HT1080 (cell line): ENCODE data around the gene POFUT2. TPM values are rescaled to one million over a fixed set of nuclear protein-coding genes. Genes with fewer than 3 reads are reported as not detected.

Source experiments
- DNase-seq: peaks from one replicate; pipeline ENCODE4 v3.0.0-alpha.2; 2015; ENCODE audit warnings: low read depth
- total RNA-seq: library from RNA; depleted of rRNA; stranded (reverse); fragments of >200 nt; shearing (Covaris generic); gene quantifications from 2 replicates; pipeline ENCODE4 v1.2.3, GENCODE V29; 2014

POFUT2 gene
- total RNA-seq, 1 experiment from 2014 or later: 36.5 TPM

- no peak for DNase-seq
Observed at GRCh38 chr21:45264146-45264911, 23.4 kb downstream of the POFUT2 start.

- DNase-seq: no peak
Observed at GRCh38 chr21:45263534-45263933, 24.2 kb downstream of the POFUT2 start.

DNA sequence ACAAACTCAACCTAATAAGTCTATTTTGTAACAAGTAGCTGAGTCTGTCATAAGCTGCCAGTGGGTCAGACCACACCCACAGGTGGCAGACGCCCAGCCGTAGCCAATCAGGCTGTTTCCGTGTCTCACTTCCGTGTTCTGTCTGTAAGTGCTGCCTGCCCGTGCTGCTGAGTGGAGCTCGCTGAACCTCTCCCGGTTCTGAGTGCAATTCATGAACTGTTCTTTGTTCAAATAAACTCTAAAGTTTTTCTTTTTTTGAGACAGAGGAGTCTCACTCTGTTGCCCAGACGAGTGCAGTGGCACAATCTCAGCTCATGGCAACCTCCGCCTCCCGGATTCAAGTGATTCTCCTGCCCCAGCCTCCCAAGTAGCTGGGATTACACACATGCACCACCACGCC lies 25.1 kb downstream of the POFUT2 start:
- no peak for DNase-seq

GRCh38 chr21:45262041-45262581 lies 25.6 kb downstream of the POFUT2 start:
- no peak for DNase-seq

- DNase-seq: no peak
Observed at GRCh38 chr21:45261093-45261492, 26.6 kb downstream of the POFUT2 start.

GRCh38 chr21:45260191-45260825 lies 27.4 kb downstream of the POFUT2 start:
- DNase-seq: no peak

GRCh38 chr21:45259206-45259840 lies 28.4 kb downstream of the POFUT2 start:
- DNase-seq: no peak

DNA sequence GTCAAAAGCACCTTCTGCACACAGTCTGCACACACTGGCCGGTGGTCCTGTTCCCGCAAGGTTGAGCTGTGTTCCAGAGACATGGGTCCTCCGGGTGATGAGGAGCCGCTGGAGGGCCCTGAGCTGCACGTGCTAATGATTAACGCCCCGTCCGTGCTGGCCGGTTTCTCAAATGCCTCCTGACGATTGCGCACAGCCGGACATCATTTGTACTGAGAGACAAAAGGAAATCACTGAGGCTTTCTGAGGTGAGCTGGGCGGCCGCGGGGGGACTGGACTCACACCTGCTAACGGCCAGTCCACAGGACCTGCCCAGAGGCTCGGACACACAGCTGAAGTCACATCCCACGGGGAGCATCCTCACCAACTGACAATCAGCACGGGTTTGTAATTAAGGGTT lies 29.2 kb downstream of the POFUT2 start:
- no peak for DNase-seq

DNA sequence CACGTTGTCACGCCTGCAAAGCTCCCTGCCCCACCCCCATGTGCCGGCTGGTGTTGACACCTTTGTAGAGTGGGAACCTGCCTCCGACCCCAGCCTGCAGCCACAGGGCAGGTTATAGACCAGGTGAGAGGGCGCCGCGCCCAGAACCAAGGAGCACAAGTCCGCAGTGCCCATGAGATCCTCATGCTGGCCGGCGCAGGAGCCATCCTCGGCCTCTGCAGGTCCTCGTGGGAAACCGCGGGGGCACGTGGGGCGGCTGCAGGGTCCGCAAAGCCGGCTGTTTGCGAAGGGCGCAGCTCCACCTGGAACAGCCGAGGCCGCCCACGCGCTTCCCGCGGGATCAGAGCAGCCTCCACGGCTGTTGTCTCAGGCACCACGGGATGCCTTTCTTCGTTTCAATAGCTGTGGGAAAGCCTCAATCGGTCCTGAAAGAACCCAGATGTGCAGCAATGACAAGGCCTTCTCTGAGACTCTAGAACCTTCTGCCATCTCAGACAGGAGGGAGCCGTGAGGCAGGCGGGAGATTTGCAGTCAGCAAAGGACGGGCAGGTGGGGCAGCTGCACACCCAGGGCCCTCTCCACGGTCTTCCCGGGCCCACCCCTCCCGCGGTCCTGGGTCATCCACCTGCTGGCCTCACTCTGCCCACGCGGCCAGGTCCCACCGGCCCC lies 29.9 kb downstream of the POFUT2 start:
- no peak for DNase-seq

GRCh38 chr21:45256912-45257672 lies 30.6 kb downstream of the POFUT2 start:
- DNase-seq: no peak

GRCh38 chr21:45256021-45256911 lies 31.4 kb downstream of the POFUT2 start:
- no peak for DNase-seq

DNA sequence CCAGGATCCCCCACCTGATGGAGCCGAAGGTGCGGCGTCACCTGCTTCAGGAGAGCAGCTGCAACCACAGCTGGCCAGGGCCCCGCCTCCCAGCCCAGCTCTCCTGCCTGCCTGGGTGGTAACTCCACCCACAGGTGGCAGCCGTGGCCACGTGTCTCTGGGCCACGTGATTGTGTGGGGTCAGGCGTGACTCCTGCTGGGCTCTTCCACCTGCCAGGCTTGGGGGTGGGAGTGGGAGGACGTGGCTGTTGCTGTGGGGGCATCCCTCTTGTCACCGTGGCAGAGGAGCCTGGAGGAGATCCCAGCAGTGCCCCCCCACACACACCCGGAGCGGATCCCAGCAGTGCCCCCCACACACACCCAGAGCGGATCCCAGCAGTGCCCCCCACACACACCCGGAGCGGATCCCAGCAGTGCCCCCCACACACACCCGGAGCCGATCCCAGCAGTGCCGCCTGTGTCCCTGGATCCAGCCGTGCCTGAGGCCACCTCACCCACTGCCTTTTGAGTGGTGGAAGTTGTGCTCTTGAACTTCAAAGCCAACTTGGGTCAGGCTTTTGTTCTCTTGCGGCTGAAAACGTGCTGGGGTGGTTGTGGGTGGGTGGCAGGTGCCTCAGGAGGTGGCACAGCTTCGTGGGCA lies 32.2 kb downstream of the POFUT2 start:
- DNase-seq: no peak

GRCh38 chr21:45254460-45254930 lies 33.2 kb downstream of the POFUT2 start:
- DNase-seq: no peak

DNA sequence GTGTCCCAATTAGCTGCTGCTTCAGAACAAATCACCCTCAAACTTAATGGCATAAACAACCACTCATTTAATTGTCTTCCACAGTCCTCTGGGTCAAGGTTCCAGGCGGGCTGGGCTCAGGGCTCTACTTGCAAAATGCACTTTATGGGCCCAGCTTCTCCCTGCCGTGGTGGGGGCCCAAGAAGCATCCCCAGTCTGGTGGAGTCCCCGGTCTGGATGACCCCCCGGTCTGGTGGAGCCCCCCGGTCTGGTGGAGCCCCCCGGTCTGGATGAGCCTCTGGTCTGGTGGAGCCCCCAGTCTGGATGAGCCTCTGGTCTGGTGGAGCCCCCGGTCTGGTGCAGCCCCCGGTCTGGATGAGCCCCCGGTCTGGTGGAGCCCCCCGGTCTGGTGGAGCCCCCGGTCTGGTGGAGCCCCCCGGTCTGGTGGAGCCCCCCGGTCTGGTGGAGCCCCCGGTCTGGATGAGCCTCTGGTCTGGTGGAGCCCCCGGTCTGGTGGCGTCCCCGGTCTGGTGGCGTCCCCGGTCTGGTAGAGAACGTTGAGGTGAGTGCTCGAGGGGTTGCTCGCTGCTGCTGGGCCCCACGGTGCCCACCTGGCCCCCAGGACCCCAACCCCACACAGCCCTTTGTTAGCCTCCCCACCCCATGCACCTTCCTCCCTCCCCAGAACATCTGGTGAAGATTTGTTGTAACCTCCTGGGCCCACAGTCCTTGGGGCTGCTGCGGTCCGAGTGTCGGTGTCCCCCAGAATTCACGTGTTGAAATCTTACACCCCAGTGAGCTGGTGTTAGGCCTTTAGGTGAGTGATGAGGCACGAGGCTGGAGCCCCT lies 33.8 kb downstream of the POFUT2 start:
- DNase-seq: no peak

DNA sequence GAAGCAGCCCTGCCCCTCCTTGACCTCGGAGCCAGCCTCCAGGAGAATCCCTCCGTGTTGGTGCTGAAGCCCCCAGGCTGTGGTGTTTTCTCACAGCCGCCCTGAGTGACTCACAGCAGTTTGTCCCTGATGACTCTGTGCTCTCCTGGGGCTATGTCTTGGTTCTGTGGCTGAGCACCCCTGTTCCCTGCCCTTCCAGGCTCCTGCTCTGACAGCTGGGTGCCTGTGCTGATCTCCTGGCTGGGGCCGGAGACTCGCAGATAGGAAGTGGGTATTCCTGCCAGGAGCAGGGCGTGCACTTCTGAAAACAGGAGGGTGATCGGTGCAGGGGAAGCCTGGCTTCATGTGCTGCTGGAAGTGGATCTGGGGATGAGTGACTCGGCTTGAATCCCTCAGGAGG lies 34.5 kb downstream of the POFUT2 start:
- peak; percentile 58 for DNase-seq

DNA sequence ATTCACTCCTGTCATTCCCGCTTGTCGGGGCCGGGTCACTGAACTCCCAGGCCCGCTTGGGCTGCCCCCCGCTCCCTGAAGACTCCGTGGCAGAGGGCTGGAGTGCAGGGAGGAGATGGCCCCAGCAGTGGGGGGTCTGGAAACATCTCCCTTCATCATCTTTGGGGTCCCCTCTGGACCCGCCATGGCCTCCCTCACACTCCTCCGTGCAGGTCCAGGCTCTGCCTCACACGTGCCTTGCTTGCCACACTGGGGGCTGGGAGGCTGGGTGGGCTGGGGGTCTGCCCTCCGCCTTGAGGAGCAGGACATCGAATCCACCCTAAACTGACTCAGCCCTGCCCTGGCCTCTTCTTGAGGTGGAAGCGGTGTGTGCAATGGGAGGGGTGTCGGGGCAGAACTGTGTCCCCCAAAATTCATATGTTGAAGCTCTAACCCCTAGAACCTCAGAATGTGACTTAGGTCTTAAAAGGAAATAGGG lies 35.2 kb downstream of the POFUT2 start:
- DNase-seq: no peak

DNA sequence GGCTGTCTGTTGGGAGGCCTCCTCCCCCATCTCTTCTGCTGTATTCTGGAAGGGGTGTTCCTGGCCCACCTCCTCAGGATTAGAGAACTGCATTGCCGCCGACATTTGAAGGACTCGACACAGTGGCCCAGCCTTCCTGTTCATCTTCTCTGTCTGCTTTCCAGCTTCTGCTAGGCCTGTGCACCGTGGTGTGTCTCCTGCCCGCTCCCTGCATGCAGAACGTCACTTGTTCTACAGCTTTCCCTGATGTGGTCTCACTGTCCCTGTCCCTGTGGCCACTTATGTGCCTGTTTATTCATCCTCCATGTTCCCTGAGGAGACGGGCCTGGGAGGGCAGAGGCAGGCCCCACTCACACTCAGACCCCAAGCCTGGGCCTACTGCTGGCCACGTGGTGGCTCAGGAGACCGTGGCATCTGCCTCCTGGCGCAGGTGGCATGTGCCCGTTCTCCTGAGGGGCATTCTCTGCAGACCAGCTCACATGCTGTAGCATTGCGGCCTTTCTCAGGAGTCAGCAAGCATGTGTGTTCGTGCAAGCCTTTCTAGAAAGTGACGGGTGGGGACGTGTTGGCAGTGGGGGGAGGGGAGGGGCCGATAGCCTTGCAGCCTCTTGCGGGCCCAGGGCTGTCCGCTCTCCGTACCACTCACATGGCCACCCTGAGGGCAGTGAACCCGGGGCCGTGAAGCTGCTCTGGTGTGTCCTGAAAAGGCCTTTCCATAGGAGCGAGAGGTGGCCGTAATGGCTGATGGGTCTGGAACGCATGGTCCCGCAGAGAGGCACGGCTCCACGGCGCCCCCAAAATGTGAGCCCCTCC lies 35.9 kb downstream of the POFUT2 start:
- DNase-seq: no peak
